Vagina (tissue), 2 donors: ENCODE results near the gene ESYT1. TPM values are rescaled to one million over a fixed set of nuclear protein-coding genes. Genes with fewer than 3 reads are reported as not detected.

Experiments used
- DNase-seq, 2 donors: peaks; one replicate each; pipeline ENCODE4 v3.0.0-alpha.2; 2017; ENCODE audit errors: extremely low spot score in 2 of 2
- H3K27ac ChIP-seq: fragments of 200-600 bp; sonication (generic); one replicate; pipeline ENCODE4 v1.5.1; 2019
- H3K27me3 ChIP-seq: fragments of 200-600 bp; sonication (generic); one replicate; pipeline ENCODE4 v1.5.1; 2019
- H3K36me3 ChIP-seq, 2 donors: fragments of 200-600 bp; sonication (generic); one replicate each; pipeline ENCODE4 v1.5.1; 2017 to 2019
- H3K4me1 ChIP-seq: fragments of 200-600 bp; sonication (generic); one replicate; pipeline ENCODE4 v1.5.1; 2019
- H3K4me3 ChIP-seq, 2 donors: fragments of 200-600 bp; sonication (generic); 1 replicate in 1 of 2; 2 replicates in 1 of 2; pipeline ENCODE4 v1.5.1; 2016 to 2019
- H3K9me3 ChIP-seq: fragments of 200-600 bp; sonication (generic); one replicate; pipeline ENCODE4 v1.5.1; 2019
- CTCF ChIP-seq, 3 experiments: fragments of 450-650 bp in 2 of 3; fragments of 200-600 bp in 1 of 3; sonication (generic) in 1 of 3; IDR thresholded peaks; one replicate each; pipeline ENCODE4 v1.5.1; 2017 to 2019; ENCODE audit warnings: antibody characterized with exemption in 3 of 3, mild to moderate bottlenecking in 2 of 3, moderate library complexity in 2 of 3
- POLR2A ChIP-seq, 2 donors: fragments of 450-650 bp; IDR thresholded peaks; one replicate each; pipeline ENCODE4 v1.6.1; 2017; ENCODE audit warnings: antibody characterized with exemption in 2 of 2, mild to moderate bottlenecking in 2 of 2, moderate library complexity in 2 of 2
- POLR2AphosphoS5 ChIP-seq, 2 donors: sonication (generic); formaldehyde crosslinking; IDR thresholded peaks; one replicate each; pipeline ENCODE4 v1.9.0; 2017; ENCODE audit warnings: antibody characterized with exemption in 2 of 2, mild to moderate bottlenecking in 2 of 2, low read depth in 1 of 2; ENCODE audit not compliant: insufficient read depth in 1 of 2
- intact Hi-C: fragments of 100-400 bp; cut with DNase I; formaldehyde crosslinking; loops from one replicate; pipeline ENCODE4 v1.15.1; 2023
- total RNA-seq: library from RNA; depleted of rRNA; stranded (reverse); fragments of >200 nt; gene quantifications from one replicate; pipeline ENCODE4 v1.2.3, GENCODE V29; 2016

ESYT1 gene
- total RNA-seq, 1 donor from 2014 or later = 140 TPM

GRCh38 chr12:56080556-56081138, 47.4 kb upstream of the ESYT1 start:
- intact Hi-C loops = no loop called here
- TF ChIP-seq POLR2A (IDR thresholded peaks at IDR 0.05) = no peak
- TF ChIP-seq POLR2AphosphoS5 (IDR thresholded peaks at IDR 0.05; ENCODE audit: insufficient read depth in 1 of 2, low read depth in 1 of 2) = no peak
- no peak for TF ChIP-seq CTCF (IDR thresholded peaks at IDR 0.05)
- H3K36me3 ChIP-seq = no peaks in the 10 kb centered on the region
- no peaks in the 10 kb centered on the region for H3K27me3 ChIP-seq
- peak overlapping the region; percentile 60 to 66 for H3K4me3 ChIP-seq
- H3K9me3 ChIP-seq = no peaks in the 10 kb centered on the region
- peaks cover 8% of the 10 kb centered on the region for H3K4me1 ChIP-seq
- peak overlapping the region; percentile 87 for H3K27ac ChIP-seq
- no peak for DNase-seq

GRCh38 chr12:56081393-56082347, 46.4 kb upstream of the ESYT1 start:
- Histone ChIP-seq H3K4me1 (peaks cover 8% of the 10 kb centered on the region), H3K9me3 (no peaks in the 10 kb centered on the region), H3K36me3 (no peaks in the 10 kb centered on the region), H3K4me3 (peak overlapping the region in 1 of 2 donors; percentile 66), H3K27ac (peak overlapping the region; percentile 87), H3K27me3 (no peaks in the 10 kb centered on the region)
- intact Hi-C loops = no loop called here
- no peak for DNase-seq
- TF ChIP-seq POLR2A (IDR thresholded peaks at IDR 0.05) (no peak), POLR2AphosphoS5 (IDR thresholded peaks at IDR 0.05; ENCODE audit: insufficient read depth in 1 of 2, low read depth in 1 of 2) (no peak), CTCF (IDR thresholded peaks at IDR 0.05) (no peak)

GRCh38 chr12:56082382-56082781, 45.7 kb upstream of the ESYT1 start:
- DNase-seq = no peak
- Histone ChIP-seq H3K27me3 (no peaks in the 10 kb centered on the region), H3K27ac (no peak overlapping the region), H3K9me3 (no peaks in the 10 kb centered on the region), H3K36me3 (no peaks in the 10 kb centered on the region), H3K4me3 (no peak overlapping the region), H3K4me1 (peaks cover 8% of the 10 kb centered on the region)
- intact Hi-C loops = no loop called here
- no peak for TF ChIP-seq CTCF (IDR thresholded peaks at IDR 0.05)
- no peak for TF ChIP-seq POLR2A (IDR thresholded peaks at IDR 0.05)
- TF ChIP-seq POLR2AphosphoS5 (IDR thresholded peaks at IDR 0.05; ENCODE audit: insufficient read depth in 1 of 2, low read depth in 1 of 2) = no peak

- no peak for DNase-seq
- no peaks in the 10 kb centered on the region for H3K9me3 ChIP-seq
- peaks cover 8% of the 10 kb centered on the region for H3K4me1 ChIP-seq
- no peaks in the 10 kb centered on the region for H3K27me3 ChIP-seq
- H3K36me3 ChIP-seq = no peaks in the 10 kb centered on the region
- no peak for TF ChIP-seq POLR2AphosphoS5 (IDR thresholded peaks at IDR 0.05; ENCODE audit: insufficient read depth in 1 of 2, low read depth in 1 of 2)
- no peak for TF ChIP-seq CTCF (IDR thresholded peaks at IDR 0.05)
- no peak for TF ChIP-seq POLR2A (IDR thresholded peaks at IDR 0.05)
- no peak overlapping the region for H3K27ac ChIP-seq
- intact Hi-C loops = no loop called here
- H3K4me3 ChIP-seq = no peak overlapping the region
Observed at GRCh38 chr12:56082967-56083366, 45.1 kb upstream of the ESYT1 start.
